Ishikawa (cell line): ENCODE measurements around the gene LILRA2.

Source experiments
- CEBPB ChIP-seq: IDR thresholded peaks from 2 replicates; pipeline ENCODE4 v1.6.1; 2012
- CREB1 ChIP-seq: IDR thresholded peaks from 2 replicates; pipeline ENCODE4 v1.6.1; 2012; ENCODE audit warnings: low read depth
- EGR1 ChIP-seq: IDR thresholded peaks from 2 replicates; pipeline ENCODE4 v1.6.1; 2012
- NFIC ChIP-seq: IDR thresholded peaks from 2 replicates; pipeline ENCODE4 v1.6.1; 2012
- RAD21 ChIP-seq: IDR thresholded peaks from 2 replicates; pipeline ENCODE4 v1.6.1; 2012; ENCODE audit warnings: low read depth
- TAF1 ChIP-seq: IDR thresholded peaks from 2 replicates; pipeline ENCODE4 v1.6.1; 2012; ENCODE audit warnings: low read depth, mild to moderate bottlenecking
- TCF12 ChIP-seq: IDR thresholded peaks from 2 replicates; pipeline ENCODE4 v1.6.1; 2012; ENCODE audit warnings: low read depth
- TEAD4 ChIP-seq: IDR thresholded peaks from 2 replicates; pipeline ENCODE4 v1.6.1; 2012
- YY1 ChIP-seq: IDR thresholded peaks from 2 replicates; pipeline ENCODE4 v1.6.1; 2012; ENCODE audit warnings: low read depth
- ZBTB7A ChIP-seq: IDR thresholded peaks from 2 replicates; pipeline ENCODE4 v1.6.1; 2012; ENCODE audit warnings: low read depth
- TF ChIP-seq, protein P1 (sequence below): IDR thresholded peaks from 2 replicates; pipeline ENCODE4 v1.6.1; 2012; ENCODE audit warnings: low read depth, mild to moderate bottlenecking
- TF ChIP-seq, protein P2 (sequence below): IDR thresholded peaks from 2 replicates; pipeline ENCODE4 v1.6.1; 2012
- TF ChIP-seq, protein P3 (sequence below): IDR thresholded peaks from 2 replicates; pipeline ENCODE4 v1.6.1; 2012

DNA sequence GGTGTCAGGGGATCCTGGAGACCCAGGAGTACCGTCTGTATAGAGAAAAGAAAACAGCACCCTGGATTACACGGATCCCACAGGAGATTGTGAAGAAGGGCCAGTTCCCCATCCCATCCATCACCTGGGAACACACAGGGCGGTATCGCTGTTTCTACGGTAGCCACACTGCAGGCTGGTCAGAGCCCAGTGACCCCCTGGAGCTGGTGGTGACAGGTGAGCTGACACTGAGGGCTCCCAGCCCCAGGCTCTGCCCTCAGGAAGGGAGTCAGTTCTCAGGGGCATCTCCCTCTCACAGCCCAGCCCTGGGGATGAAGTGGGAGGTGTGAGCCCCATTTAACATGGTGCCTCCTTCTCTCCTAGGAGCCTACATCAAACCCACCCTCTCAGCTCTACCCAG, 21.1 kb downstream of the LILRA2 start:
- TF ChIP-seq, protein P1, sequence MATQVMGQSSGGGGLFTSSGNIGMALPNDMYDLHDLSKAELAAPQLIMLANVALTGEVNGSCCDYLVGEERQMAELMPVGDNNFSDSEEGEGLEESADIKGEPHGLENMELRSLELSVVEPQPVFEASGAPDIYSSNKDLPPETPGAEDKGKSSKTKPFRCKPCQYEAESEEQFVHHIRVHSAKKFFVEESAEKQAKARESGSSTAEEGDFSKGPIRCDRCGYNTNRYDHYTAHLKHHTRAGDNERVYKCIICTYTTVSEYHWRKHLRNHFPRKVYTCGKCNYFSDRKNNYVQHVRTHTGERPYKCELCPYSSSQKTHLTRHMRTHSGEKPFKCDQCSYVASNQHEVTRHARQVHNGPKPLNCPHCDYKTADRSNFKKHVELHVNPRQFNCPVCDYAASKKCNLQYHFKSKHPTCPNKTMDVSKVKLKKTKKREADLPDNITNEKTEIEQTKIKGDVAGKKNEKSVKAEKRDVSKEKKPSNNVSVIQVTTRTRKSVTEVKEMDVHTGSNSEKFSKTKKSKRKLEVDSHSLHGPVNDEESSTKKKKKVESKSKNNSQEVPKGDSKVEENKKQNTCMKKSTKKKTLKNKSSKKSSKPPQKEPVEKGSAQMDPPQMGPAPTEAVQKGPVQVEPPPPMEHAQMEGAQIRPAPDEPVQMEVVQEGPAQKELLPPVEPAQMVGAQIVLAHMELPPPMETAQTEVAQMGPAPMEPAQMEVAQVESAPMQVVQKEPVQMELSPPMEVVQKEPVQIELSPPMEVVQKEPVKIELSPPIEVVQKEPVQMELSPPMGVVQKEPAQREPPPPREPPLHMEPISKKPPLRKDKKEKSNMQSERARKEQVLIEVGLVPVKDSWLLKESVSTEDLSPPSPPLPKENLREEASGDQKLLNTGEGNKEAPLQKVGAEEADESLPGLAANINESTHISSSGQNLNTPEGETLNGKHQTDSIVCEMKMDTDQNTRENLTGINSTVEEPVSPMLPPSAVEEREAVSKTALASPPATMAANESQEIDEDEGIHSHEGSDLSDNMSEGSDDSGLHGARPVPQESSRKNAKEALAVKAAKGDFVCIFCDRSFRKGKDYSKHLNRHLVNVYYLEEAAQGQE = no peak
- no peak for TF ChIP-seq CREB1
- no peak for TF ChIP-seq TCF12
- TF ChIP-seq, protein P2, sequence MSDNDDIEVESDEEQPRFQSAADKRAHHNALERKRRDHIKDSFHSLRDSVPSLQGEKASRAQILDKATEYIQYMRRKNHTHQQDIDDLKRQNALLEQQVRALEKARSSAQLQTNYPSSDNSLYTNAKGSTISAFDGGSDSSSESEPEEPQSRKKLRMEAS = no peak
- no peak for TF ChIP-seq ZBTB7A
- no peak for TF ChIP-seq CEBPB
- TF ChIP-seq RAD21 = no peak
- TF ChIP-seq YY1 = no peak
- TF ChIP-seq TAF1 = no peak
- no peak for TF ChIP-seq TEAD4
- TF ChIP-seq EGR1 = no peak
- no peak for TF ChIP-seq NFIC
- TF ChIP-seq, protein P3, sequence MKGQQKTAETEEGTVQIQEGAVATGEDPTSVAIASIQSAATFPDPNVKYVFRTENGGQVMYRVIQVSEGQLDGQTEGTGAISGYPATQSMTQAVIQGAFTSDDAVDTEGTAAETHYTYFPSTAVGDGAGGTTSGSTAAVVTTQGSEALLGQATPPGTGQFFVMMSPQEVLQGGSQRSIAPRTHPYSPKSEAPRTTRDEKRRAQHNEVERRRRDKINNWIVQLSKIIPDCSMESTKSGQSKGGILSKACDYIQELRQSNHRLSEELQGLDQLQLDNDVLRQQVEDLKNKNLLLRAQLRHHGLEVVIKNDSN = no peak
